8988T (cell line): Measurements from ENCODE around the gene SLC15A2.
"Not testable (repeated sequence)": the region's sequence is repeated elsewhere in the genome, so short reads cannot be mapped to it uniquely, and the experiment has no call there.

Experiments used
- DNase-seq: peaks from one replicate; pipeline ENCODE4 v3.0.0; 2011

Gene SLC15A2, protein sequence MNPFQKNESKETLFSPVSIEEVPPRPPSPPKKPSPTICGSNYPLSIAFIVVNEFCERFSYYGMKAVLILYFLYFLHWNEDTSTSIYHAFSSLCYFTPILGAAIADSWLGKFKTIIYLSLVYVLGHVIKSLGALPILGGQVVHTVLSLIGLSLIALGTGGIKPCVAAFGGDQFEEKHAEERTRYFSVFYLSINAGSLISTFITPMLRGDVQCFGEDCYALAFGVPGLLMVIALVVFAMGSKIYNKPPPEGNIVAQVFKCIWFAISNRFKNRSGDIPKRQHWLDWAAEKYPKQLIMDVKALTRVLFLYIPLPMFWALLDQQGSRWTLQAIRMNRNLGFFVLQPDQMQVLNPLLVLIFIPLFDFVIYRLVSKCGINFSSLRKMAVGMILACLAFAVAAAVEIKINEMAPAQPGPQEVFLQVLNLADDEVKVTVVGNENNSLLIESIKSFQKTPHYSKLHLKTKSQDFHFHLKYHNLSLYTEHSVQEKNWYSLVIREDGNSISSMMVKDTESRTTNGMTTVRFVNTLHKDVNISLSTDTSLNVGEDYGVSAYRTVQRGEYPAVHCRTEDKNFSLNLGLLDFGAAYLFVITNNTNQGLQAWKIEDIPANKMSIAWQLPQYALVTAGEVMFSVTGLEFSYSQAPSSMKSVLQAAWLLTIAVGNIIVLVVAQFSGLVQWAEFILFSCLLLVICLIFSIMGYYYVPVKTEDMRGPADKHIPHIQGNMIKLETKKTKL

DNA sequence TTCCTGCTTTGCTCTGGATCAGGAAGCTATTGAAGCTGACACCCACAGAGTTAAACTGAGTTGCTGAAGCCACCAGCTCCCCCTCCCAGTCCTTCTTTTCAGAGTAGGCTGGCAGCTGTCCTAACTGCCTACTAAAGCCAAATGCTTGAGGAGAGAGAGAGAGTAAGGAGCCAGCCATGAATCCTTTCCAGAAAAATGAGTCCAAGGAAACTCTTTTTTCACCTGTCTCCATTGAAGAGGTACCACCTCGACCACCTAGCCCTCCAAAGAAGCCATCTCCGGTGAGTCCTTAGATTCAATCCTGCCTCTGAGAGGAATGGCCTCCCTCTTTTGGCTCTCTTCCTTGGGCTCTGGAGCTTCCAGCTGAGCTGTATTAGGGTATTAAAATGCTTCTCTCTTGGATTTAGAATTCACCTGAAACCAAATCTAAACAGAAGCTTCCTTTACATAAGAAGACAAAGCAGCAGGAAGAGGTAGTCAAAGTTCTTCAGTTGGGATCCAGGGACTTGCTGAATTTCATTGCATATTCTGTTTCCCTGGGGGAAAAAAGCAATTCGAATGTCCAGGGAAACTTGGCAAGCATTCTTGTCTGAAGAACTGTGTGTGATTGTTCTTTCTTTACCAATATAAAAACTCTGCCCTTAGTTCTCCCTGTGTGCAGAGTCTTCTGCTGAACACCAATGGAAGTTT, at the start of gene SLC15A2:
Gene SLC15A2, plus strand, starts transcription at position 101 of the 690 bp plus-strand sequence. Its CDS starts 76 bp downstream, at position 177.
- DNase-seq, result no peak

DNA sequence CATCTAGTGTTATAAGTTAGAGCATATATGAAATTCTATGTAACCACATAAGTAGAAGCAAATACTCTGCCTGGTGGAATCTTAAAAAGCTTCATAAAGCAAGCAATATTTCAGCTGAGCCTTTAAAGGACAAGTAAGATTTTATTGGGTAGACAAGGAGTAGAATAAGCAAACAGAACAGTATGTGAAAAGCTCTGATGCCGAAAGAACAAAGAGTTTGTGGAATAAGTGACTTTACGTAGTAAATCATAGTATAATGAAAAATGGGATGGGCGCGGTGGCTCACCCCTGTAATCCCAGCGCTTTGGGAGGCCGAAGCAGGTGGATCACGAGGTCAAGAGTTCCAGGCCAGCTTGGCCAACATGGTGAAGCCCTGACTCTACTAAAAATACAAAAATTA, 49.3 kb upstream of the SLC15A2 start:
- DNase-seq, result no peak

DNA sequence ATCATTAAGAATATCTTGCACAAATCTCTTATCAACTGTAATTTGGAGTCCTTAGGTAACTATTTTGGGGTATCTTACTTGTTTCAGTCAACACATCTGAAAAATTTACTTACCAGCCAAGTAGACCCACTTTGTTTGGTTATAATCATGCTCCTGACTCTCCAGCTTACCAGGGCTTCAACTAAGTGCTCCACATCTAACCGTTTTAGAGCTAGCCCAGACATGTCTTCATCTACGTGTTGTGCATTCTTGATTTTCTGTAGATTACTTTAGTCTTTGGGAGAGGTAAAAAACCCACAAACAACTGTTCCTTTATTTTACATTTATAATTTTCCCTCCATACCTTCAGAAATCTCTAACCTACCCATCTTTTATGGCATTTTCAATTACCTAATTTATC, 41.9 kb upstream of the SLC15A2 start:
- no peak for DNase-seq

DNA sequence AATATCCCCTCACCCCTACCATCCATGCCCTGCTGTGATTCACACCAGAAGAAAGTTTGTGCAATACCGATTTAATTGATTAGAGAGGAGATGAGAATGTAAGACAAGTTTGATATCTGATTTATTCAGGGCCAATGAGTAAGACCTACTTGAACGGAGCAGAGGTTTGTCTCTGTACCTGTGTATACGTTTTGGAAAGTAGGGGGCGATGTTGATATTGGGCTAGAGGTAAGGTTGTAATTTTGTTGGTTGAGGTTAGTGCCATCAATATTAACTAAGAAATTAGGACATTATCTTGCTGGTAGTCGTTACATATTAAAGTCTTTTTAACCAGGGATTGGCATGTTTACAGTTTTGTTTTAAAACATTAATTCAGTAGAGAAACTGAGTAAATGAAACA, 38.6 kb upstream of the SLC15A2 start:
- DNase-seq, result no peak

DNA sequence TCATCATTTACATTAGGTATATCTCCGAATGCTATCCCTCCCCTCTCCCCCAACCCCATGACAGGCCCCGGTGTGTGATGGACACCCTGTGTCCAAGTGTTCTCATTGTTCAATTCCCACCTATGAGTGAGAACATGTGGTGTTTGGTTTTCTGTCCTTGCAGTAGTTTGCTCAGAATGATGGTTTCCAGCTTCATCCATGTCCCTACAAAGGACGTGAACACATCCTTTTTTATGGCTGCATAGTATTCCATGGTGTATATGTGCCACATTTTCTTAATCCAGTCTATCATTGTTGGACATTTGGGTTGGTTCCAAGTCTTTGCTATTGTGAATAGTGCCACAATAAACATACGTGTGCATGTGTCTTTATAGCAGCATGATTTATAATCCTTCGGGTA, 36.4 kb upstream of the SLC15A2 start:
- DNase-seq, result not testable (repeated sequence)

DNA sequence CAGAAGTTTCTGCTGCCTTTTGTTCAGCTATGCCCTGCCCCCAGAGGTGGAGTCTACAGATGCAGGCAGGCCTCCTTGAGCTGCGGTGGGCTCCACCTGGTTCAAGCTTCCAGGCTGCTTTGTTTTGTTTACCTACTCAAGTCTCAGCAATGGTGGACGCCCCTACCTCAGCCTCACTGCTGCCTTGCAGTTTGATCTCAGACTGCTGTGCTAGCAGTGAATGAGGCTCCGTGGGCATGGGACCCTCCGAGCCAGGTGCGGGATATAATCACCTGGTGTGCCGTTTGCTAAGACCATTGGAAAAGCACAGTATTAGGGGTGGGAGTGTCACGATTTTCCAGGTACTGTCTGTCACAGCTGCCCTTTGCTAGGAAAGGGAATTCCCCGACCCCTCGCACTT, 31.0 kb upstream of the SLC15A2 start:
- not testable (repeated sequence) for DNase-seq

DNA sequence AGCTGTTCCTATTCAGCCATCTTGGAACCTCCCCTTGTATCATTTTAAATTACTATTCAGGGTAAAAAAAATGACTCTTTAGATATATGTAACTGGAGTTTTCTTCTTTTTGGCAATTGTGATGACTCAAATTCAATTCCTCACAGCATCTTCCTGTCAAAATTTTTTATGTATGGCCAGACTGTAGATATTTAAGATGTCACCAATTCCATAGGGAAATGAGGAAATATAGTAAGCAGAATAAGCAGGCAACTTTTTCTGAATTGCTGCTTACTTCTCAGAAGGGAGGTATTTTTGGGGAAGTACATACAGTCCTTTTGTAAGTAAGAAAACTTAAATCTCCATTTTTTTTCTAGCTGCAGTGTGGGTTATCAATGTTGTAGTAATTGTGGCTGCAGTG, 30.4 kb upstream of the SLC15A2 start:
- no peak for DNase-seq

DNA sequence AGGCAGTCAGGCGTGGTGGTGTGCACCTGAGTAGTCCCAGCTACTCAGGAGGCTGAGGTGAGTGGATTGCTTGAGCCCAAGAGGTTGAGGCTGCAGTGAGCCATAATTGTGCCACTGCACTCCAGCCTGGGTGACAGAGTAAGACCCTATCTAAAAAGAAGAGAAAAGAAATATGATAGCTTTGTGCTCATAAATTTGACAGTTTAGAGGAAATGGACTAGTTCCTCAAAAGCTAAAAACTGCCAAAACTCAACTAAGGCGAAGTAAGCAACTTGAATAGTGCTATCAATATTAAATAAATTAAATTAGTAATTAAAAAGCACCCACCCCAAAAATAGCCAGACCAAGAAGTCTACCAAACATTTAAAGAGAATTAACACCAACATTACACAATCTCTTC, 24.5 kb upstream of the SLC15A2 start:
- no peak for DNase-seq

DNA sequence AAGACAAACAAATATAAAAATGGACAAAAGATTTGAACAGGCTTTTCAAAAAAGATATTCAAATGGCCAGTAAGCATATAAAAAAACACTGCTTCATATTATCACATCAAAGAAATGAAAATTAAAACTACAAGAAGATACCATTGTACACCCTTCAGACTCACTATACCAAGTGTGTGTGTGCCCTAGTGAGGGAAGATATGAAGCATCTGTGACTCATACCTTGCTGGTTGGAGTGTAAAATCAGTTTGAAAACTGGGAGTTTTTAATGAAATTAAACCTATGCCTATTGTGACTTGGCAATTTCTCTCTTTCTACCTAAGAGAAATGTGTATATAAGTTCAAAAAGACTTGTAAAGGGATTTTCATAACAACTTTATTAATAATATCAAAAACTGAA, 23.5 kb upstream of the SLC15A2 start:
- no peak for DNase-seq

DNA sequence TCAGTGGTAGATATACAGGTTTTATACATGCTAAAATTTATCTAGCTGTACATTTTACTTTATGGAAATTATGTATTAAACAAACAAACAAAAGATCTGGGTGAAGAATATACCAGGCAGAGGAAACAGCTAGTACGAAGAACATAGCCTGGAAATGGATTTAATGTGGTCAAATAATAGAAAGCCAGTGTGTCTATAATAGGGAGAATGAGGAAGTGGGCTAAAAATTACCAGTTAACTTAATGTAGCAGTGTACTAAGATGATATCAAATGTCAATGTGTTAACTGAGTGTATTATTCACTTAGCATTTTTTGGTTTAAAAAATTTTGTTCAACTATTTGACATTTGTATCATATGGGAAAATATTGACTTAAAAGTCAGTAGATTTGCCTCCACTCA, 22.8 kb upstream of the SLC15A2 start:
- DNase-seq, result no peak

DNA sequence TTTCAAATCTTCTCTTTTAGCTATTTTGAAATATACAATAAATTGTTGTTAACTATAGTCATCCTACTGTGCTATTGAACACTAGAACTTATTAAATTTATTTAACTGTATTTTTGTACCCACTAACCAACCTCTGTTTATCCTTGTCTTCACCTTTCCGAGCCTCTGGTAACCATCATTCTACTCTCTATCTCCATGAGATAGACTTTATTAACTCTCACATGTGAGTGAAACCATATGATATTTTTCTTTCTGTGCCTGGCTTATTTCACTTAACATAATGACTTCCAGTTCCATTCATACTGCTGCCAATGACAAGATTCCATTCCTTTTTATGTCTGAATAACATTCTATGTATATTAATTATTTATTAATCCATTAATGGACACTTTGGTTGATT, 15.8 kb upstream of the SLC15A2 start:
- DNase-seq, result no peak

DNA sequence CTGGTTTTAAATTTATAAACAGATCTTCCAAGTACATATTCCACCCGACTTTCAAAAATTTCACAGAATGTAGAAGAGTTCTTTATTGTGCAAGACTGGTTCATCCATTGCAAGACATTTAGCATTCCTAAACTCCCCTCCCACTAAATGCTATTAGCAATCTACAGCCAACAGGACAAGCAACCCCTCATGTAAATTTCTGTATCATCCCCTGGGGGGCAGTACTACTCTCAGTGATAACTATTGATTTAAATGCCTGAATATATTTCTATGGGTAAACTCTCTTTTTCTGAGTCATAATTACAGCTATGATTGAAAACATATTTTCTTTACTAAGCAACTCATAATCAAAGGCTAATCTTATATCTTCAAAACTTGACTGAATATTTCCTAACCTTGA, 10.7 kb upstream of the SLC15A2 start:
- peak; percentile 23 for DNase-seq

DNA sequence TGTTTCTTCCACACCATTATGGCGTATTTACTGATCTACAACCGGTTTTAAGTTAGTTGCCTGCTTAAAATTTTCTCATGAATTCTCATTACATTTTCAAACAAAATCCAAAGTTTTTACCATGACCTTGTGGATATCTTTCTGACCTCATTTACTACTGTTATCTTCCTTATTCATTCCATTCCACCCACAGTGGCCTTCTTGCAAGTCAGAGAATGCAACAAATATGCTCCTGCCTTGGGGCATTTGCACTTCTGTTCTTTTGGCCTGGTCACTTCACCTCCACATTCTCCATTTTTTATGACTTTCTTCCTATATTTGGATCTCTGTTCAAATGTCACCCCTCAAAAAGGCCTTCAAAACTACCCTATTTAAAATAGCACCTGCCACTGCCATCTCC, 8.8 kb upstream of the SLC15A2 start:
- DNase-seq, result no peak

DNA sequence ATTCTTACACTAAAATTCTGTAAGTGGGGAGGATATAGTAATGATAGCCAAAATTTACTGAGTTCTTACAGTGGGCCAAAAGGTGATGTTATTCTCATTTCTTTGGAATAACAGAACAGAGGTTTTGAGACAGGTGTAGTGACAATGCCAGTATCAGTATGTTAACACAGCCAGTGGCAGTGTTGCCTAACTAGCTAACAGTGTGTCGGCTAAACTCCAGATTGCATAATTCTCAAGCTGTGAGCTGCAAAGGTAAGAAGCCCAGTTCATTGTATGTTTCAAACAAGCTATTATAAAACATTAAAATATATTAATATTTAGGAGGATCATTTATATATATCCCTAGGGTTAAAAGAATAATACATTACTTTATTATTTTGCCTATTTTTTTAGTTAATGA, 920 bp downstream of the SLC15A2 start:
- no peak for DNase-seq

DNA sequence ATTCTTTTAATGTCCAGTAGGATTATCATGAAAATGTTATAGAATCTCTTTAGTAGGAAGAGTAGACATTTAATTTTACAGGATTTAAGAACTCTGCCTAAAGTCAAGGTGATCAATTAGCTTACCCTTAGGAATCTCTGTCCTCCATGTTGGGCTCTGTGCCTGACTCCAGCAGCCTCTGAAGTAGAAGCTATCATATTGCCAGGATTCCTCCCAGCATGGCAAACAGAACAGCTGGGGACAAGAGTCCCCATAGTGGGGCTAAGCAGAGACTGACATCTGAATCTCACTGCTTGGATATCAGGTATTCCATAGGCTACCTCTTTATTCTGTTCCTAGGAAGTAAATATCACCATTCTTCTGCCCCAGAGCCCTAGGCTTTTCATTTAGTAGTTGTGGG, 1.5 kb downstream of the SLC15A2 start:
- no peak for DNase-seq

DNA sequence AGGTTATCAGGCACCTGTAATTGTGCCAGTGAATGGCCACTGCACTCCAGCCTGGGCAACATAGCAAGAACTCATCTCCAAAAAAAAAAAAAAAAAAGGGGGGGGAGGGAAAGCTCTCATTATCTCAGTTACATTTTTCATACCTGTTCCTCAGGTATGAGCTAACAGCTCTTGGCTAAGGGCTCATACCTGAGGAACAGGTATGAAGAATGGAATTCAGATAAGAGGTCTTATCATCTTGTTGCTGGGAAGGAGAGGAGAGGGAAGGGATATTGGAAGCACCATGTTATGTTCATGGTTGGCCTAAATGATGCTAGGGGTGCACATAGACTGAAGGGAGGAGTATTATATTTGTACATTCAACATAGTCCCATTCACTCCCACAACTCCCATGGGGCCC, 2.6 kb downstream of the SLC15A2 start:
- DNase-seq, result no peak

DNA sequence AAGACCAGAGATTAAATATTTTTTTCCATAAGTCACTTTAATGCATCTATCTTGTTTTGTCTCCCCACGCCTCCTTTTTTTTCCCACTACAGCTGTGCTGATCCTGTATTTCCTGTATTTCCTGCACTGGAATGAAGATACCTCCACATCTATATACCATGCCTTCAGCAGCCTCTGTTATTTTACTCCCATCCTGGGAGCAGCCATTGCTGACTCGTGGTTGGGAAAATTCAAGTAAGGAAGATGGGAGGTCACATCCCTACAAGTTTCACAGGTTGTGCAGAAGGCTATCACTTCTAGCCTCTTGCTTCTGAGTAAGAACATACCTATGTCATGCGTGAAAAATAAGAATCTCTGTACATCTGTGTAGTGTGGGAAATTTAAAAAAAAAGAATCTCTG, 3.1 kb downstream of the SLC15A2 start:
- no peak for DNase-seq

DNA sequence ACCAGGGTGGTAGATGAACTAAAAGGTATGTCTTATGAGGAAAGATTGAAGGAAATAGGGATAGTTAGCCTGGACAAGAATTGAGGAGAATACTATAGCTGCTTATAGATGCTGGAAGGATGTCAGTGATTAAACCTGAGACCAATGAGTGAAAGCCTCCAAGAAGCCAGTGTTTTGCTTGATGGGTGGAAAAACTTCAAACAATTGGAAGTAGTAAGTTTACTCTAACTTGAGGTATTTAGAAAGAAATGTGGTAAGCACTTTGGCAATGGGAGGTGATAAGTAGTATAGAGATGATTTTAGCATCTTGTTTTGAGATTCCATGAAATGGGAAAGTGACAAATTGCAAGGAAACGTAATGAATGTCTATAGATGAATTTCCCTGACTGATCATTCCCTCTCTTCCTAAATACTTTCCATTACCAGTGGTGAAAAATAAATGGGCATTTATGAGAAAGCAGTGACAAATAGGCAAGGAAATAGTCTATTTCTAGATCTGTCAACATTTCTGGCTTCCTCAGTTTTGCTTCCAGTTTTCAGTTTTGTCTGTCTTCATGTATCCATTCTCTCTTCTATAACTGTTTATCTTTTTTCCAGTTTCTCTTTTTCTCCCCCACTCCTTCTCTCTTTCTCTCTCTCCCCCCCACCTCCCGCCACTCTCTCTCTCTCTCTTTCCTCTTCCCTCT, 19.2 kb downstream of the SLC15A2 start:
- DNase-seq, result no peak

DNA sequence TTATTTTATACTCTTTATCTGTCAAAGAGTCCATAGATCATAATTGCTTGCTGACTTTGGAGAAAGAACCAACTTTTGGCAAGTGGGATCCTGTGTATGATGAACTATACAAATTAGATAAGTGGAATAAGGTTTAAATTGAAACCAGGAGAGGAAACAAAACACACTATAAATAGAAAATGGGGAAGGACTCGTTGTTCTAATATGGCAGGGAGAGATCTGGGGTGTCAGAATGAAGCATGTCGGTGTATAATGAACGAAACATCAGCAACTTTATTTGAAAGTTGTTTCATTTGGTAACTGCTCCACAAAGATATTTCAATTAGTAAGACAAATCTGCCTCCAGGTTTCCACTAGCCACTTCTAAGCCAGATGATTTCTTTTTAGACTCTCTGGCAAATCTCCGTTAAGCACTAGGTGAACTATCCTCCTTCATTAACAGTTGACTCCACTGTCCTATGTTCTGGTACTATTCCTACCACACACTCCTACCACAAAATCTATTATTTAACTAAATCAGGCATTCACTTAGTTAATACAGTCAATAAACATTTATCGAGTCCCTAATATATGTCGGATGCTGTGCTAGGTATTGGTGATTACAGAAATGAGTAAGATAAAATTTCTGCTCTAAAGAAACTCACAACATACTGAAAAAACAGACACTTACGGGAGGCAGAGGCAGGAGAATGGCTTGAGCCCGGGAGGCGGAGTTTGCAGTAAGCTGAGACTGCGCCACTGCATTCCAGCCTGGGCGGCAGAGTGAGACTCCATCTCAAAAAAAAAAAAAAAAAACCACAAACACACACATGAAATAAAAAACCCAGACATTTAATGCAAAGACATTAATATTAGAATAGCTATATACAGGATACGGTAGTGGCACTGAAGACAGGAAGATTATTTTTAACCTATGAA, 20.1 kb downstream of the SLC15A2 start:
- no peak for DNase-seq

DNA sequence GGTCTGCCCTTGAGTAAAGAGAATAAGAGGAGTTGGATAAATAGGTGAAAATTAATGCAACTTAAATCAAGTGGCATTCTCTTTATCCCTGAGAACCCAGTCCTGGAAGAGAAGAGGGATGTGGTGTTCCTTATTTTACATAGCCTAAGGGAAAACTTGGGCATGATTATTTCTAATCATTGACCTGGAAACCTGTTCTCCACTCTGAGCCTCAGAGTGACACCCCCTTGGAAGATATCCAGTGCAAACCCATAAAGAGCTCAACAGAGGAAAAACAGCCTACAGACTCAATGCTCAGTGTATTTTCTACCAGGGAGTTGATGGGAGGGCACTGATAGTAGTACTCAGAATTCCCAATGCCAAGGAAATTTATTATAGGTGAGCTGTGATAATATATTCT, 22.0 kb downstream of the SLC15A2 start:
- DNase-seq, result no peak

DNA sequence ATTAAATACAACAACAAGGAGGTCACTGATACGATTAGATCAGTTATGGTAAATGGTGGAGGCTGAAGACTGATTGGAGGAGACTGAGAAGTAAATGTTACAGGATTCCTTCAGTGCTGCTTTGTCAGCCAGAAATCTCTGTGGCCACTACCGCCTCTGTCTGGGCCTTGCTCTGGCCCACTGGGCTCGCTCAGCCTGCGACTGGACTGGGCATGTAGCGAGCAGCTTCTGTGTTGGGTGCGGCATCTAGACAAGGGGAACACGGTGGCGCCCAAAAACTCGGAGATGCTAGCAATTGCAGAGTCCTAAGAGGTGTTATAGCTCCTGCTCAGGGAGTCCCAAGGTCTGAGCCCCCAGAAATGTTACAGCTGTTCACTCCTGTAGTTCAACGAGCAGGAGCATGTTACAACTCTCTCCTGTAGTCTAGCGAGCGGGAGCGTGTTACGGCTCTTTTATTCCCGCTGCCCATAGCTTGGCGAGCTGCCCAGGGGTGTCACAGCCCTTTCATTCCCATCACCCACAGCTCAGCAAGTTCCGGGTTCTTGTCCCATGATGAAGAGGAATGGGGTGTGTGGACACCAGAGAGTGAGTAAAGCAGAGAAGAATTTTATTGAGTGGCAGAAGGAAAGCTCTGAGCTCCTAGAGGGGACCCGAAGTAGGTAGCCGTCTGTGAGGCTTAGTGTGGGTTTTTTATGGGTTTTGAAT, 24.7 kb downstream of the SLC15A2 start:
- DNase-seq, result no peak

DNA sequence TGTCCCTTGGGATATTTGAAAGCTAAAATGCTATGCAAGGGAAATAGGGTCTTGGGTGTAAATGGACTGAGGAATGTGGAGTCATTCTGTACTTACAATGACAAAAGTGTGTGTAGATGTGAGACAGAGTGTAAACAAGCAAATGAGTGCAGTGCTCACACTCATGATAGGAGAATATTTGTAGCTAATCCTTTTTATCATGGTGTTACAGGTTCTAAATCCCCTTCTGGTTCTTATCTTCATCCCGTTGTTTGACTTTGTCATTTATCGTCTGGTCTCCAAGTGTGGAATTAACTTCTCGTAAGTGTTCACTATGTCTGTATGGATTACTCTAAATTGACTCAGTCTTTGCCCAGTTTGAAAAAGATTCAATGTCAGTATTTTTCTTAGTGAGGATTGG, 30.5 kb downstream of the SLC15A2 start:
- DNase-seq, result no peak
